NCI-H460 (cell line): ENCODE measurements around the gene OSBPL2. TPM values are rescaled to one million over a fixed set of nuclear protein-coding genes. Genes with fewer than 3 reads are reported as not detected.

Experiments used
- DNase-seq: peaks from one replicate; pipeline ENCODE4 v3.0.0-alpha.2; 2016; ENCODE audit warnings: low read depth; ENCODE audit errors: extremely low read depth
- total RNA-seq: library from RNA; depleted of rRNA; stranded (reverse); fragments of >200 nt; shearing (Covaris generic); gene quantifications from 2 replicates; pipeline ENCODE4 v1.2.3, GENCODE V29; 2014

The OSBPL2 gene
- total RNA-seq, 1 experiment from 2014 or later: 14.8 TPM

DNA sequence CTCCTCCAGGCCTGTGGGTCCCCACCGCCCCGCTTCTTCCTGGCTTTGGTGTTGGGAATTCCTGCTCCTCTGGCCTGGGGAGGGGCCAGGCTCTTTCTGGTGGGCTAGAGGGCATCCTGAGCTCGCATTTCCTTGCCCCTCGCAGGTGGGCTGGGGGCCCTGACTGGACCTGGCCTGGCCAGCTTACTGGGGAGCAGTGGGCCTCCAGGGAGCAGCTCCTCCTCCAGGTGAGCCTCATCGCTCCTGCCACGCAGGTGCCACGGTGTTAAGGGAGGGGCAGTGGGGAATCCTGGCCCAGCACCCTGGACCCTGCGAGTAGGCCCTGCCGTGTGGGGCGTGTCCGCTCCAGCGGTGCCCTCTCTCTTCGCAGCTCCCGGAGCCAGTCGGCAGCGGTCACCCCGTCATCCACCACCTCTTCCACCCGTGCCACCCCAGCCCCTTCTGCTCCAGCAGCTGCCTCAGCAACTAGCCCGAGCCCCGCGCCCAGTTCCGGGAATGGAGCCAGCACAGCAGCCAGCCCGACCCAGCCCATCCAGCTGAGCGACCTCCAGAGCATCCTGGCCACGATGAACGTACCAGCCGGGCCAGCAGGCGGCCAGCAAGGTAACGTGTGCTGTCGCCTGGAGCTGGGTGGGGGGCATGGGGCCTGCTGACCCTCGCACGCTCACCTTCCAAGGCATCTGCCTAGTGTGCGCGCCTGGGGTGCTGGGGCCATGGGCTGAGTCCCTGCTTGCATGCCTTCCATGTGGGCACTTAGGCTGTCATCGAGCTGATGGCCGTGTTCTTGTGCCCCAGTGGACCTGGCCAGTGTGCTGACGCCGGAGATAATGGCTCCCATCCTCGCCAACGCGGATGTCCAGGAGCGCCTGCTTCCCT, 69.1 kb downstream of the OSBPL2 start:
- DNase-seq: no peak

DNA sequence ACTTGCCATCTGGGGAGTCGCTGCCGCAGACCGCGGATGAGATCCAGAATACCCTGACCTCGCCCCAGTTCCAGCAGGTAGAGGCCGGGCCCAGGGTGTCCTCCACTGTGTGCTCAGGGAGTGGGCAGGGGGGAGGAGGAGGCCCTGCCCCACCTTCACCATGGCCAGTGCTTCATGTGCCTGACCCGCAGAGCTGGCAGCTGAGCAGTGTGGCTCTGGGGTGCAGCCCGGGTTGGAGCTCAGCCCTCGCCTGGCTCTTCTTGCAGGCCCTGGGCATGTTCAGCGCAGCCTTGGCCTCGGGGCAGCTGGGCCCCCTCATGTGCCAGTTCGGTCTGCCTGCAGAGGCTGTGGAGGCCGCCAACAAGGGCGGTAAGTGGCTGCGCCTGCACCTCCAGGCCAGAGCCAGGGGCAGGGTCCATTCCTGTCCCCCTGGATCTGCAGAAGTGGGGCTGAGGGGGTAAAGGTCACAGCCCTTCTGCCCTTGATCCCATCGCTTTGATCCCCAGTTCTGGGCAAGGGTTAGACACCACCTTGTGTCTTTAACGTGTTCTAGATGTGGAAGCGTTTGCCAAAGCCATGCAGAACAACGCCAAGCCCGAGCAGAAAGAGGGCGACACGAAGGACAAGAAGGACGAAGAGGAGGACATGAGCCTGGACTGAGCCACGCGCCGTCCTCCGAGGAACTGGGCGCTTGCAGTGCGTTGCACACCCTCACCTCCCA, 69.9 kb downstream of the OSBPL2 start:
- no peak for DNase-seq

DNA sequence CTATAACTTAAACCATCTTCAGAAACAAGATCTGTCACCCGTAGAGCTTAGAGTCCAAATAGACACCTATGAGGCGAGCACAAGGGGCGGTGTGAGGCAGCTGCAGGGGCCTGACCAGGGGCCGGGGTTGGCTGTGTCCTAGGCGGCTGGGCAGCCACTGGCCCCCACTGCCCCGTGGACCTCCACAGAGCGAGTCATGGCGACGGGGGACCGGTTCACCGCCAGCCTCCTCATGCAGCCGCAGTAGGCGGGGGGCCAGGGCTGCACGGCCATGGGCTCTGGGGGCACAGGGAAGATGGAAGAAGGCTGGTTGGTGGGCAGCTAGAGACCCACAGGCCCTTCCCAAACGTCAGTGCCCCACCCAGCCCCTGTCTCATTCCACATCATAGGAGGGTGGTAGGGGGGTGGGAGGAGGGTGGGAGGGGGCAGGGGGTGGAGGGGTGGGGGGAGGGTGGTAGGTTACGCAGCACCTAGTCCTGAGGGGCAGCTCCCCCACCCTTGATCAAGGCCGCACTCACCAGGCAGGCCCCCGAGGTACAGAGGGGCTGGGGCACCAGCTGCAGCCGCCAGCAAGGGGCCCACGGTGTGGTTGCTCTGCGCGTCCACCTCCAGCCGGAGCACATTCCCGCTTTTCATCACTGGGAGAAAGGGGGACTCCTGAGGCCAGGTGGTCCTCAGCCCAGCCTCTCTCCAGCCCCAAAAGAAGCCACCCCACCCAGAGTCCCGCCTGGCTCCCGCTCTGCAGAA, 71.0 kb downstream of the OSBPL2 start:
- no peak for DNase-seq

DNA sequence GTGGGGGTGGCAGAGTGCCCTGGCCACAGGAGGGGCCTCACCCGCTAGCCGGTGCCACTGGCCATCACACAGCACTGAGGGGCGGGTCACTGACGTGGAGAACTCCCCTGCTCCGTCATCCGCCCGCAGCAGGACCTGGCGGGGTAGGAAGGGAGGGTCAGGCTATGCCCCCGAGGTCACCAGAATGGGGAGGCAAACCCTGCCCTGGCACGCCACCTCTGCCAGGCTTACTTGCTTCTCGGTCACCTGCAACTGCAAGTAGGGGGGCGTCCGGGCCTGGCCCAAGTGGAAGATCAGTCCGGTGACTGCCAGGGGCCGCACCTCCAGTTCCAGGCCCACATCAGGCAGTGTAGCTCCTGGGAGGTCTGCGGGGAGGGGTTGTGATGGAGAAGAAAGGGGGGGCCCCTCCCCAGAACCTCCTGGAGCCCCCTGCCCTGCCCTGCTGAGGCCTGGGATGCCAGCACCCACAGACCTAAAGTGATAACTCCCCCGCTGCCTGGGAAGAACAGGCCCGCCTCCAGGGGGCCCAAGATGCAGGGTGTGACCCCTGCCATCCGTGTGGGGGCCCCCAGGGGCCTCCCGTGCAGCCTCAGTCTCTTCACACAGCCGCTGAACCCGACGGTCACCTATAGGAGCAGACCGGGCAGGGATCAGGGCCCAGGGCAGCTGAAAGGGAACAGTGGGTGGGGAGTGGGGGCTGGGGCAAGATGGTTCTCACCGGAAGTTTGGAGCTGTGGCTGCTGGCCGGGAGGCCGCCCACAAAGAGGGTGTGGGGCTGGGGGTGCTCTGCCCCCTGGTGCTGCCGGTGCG, 71.8 kb downstream of the OSBPL2 start:
- no peak for DNase-seq

DNA sequence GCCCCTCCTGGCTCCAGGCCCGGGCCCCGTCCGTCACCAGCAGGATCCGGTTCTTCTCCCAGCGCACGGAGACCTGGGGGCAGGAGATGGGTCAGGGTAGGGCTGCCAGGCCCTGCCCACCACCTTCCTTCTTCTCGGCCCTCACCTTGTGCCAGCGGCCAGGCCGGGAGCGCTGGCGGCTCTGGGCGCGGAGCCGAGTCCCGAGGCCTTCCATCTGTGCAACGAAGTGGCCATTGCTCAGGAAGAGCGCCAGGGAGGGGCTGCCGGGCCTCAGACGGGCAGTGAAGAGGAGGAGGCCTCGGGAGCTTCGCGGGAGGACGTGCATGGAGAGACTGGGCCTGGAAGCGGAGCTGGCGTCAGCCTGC, 72.4 kb downstream of the OSBPL2 start:
- DNase-seq: no peak

DNA sequence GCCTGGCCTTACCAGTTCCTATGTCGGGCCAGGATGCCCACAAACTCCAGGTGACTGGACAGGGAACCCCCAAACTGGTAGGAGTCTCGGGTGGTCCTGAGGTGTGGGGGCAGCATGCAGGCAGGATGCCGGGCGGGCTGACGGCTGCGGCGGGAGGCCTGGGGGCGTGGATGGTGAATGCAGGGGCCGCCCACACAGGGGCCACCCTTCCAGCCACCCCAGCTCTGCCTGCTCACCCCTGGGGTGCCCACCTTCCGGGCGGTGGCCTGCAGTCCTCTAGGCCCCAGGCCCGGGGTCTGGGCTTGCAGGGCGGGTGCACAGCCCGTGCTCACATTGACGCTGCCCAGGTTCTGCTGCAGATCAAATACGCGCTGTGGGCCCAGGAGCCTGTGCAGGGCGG, 72.8 kb downstream of the OSBPL2 start:
- DNase-seq: no peak

DNA sequence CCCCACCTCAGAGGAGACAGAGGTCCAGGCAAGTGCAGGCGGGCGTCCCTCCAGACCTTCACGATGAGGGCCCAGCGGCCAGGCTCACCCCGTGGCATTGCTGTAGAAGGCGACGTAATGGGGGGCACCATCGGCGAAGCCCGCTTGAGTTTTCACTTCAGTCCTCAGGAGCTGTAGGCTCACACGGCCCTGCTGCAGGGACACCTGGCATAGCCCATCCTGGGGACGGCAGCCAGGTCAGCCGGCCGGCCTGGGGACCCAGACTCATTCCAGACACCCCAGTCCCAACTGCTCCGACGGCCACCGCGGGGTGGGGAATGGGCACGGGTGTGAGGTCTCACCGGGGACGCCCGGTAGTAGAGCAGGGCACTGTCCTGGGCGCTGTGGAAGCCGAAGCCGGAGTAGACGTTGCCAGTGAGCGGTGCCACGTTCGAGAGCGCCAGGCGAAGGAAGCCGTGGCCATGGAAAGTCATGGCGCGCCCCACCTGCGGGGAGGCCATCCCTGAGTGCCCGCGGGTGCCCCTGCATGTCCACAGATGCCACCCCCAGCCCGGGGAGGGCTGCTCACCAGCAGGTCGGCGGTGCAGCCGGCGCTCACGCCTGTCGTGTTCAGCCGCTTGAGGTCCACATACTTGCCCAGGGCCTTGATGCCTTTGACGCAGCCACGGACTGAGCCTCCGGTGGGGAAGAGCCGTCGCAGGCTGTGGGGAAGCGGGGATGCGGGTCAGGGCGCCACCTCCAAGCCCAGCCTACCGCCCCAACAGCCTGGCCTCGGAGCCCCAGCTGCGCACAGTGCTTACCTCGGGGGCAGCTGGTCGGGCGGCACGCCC, 73.7 kb downstream of the OSBPL2 start:
- DNase-seq: no peak

DNA sequence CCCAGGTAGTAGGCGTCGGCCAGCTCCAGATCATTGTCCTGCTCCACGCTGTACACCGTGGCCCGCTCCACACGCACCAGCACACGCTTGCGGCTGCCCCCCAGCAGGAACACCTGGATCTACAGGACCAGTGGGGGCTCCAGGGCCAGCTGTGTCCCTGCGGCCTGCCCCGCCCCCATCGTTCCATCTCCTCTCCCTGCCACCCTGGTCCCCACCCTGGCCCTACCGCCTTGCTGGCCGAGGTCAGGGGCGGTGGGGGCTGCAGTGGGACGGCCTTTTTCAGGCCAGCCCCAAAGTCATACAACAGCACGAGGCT, 74.3 kb downstream of the OSBPL2 start:
- no peak for DNase-seq

DNA sequence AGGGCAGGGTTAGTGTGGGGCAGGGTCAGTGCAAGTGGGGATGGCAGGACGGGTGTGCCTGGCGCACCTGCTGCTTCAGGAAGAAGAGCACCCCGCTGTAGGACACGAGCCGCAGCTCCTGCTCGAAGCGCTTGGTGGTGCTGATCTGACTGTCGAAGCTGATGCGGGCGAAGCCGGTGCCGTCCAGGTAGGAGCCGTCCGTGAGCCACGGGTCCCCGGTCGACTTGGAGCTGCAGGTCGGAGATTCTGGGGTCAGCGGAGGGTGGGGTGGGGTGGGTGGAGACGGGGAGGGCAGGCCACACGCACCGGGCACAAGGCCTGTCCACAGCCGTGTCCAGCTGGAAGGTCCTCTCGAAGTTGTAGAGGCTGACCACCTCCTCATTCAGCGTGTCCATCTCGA, 74.7 kb downstream of the OSBPL2 start:
- no peak for DNase-seq

DNA sequence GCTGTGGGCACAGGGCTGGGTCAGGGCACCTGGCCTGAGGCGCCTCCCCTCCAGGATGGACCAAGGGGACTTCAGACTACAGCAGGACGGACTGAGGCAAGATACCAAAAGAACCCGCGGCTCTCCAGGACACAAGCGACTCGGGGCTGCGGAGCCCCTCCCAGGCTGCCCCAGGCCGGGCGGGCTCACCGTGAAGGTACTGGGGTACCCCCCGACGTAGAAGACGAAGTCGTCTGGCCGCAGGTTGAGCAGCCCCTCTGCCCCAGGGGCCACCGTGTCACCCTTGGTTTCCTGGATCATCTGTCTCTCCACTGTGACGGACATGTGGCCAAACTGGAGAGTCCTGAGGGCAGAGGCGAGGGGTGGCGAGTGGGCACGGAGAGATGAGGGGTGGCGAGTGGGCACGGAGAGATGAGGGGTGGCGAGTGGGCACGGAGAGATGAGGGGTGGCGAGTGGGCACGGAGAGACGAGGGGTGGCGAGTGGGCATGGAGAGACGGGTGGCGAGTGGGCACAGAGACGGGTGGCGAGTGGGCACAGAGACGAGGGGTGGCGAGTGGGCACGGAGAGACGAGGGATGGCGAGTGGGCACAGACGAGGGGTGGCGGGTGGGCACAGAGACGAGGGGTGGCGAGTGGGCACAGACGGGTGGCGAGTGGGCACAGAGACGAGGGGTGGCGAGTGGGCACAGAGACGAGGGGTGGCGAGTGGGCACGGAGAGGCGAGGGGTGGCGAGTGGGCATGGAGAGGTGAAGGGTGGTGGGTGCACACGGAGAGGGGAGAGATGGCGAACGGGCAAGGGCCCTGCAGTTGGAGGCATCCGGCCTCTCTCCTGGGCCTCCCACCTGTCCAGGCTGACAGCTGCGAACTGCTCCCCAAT, 75.4 kb downstream of the OSBPL2 start:
- DNase-seq: no peak

DNA sequence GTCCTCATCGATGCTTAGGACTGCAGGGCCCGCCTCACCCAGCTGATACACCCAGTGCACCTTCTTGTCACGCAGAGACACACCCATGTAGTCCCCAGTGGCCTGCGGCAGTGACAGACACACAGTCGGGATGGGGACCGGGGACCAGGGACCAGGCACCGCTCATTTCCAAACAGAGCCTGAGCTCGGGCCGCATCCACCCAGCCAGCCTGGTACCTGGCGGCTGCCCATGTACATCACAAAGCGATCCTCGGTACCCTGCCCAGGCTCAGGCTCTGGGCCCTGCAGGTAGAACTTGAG, 76.0 kb downstream of the OSBPL2 start:
- no peak for DNase-seq

DNA sequence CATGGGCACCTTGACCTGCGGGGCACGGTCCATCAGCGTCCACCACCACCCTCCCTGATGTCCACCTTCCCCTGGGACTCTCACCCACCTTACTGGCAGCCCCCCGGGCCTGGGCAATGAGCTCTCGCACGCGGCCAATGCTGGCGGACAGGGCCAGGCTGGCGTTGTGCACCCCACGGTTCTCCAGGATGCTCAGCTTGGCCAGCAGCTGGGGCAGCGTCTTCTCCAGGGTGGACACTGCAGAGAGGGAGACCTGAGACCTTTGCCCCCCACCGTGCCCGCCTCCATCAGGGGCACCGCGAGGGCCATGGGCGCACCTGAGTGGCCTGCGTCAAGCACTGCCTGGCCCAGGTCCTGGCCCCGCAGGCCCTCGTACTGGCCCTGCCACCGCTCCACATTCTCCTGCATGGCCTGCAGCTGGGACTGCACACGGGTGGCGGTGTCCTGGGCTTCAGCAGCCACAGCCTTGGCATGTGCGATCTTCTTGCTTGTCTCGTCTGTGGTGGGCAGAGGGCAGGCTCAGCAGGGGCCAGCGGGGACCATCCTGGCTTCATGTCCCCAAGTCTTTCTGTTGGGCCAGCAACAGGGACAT, 76.5 kb downstream of the OSBPL2 start:
- DNase-seq: no peak

DNA sequence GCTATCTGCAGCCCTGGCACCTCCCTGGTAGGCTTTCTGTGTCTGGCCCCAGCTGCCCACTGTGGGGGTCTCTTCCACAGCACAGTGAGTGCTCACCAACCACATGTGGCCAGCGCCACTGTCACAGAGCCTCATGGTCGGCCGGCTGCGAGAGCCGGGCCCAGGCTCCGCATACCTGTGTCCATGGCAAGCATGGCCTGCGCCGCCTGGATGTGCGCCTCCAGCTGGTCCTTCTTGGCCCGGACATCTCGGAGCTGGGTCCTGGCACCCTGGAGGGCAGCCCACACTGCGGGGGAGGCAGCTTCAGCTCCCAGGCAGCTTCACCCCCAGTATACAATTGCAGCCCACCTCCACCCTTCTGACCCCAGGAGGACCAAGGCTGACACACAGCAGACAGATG, 77.5 kb downstream of the OSBPL2 start:
- DNase-seq: no peak

DNA sequence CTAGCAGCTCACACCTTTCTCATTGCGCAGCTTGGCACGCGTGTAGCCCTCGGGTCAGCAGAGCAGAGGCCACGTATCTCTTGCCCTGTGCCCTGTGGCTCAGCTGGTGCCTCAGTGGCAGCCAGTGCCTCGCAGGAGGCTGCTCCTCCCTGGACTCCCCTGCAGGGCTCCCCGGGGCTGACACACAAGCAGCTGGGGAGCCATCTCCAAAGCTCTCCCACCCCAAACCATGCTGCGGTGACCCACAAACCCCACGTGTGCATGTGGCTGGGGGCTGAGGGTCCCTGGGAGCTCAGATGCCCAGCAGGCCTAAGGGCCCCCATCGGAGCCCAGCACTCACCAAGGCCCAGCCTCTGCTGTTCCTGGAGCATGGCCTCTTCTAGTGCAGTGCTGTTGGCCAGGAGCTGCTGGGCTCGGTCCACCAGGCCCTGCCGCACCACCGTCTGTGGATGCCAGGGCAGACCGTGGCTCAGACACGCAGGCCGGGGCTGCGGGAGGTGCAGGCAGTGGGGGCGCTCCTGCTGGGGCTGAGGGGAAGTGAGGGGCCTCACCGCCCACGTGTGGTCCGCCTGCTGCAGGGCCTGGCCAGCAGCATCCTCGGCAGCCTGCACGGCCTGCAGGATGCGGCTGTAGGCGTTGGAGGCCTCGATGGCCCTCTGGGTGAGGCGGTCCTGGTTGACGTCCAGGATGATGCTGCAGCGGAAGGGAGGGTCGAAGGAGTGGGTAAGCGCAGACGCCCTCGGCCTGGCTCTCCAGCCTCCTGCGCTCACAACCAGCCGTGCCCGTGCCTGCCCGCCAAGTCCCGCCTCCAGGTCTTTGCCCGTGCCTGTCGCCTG, 78.2 kb downstream of the OSBPL2 start:
- no peak for DNase-seq

DNA sequence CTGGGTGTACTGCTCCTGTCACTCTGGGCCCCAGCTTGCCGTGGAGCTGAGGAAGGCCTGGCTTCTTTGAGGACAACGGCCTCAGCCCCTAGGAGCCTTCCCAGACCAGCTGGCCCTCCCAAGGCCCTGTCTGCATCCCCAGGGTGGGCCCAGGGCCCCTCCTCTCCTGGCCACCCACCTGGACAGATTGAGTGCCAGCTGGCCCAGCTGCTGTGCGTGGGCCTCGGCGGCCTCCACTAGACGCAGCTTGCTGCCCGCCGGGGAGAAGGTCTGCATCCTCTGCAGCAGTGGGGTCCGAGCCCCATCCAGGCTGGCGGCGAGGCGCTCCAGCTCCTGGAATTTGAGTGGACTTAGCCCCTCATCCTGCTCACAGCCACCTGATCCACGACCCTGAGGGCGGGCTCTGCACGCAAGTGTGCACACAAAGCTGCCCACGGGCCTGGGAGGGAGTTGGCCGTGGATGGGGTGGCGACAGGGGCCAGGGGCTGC, 78.9 kb downstream of the OSBPL2 start:
- DNase-seq: no peak

DNA sequence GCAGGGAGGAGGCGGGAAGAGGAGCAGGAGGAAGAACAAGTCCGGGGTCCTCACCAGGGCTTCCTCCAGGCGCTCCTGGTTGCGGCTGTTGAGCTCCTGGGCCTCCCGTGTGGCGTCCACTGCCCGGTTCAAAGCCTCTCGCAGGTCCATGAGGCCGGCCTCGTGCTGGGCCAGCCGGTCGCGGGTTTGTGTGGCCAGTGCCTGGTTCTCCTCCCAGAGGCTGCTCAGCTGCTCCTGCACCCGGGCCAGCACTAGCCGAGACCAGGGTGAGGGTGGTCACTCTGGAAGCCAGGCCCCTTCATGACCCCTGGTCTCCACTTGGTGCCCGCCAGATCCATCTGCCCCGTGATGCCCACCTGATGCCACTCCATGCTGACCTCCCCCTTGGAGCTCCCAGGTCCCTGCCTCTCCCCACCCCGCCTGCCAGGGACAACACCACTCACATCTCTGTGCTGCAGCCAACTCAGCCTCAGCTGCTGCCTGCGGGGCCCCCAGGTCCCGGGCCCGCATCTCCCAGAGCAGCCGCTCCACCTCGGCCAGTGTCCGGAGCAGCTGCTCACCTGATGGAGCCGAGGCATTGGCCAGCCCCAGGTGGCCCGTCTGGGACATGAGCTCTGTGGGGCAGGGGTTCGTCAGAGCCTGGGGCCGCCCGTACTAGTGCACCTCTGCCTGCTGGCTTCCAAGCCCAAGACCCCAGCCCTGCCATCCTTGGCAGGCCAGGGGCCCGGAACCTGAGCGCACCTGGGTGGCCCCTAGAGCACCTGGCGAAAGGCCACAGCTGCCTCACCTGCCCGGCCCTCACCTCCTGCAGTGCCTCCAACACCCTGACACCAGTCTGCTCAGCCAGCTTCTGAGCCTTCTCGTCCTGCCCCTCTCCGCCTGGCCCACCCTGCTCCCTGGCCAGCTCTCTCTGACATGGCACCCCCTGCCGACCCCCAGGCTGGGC, 80.4 kb downstream of the OSBPL2 start:
- DNase-seq: no peak
